ENCODE results near the gene CCDC183. TPM values are rescaled to one million over a fixed set of nuclear protein-coding genes. Genes with fewer than 3 reads are reported as not detected.
A peak's percentile ranks its signal among the peaks of the same experiment; 100 is the strongest.

CCDC183 gene
- total RNA-seq, 1 experiment from 2014 or later: 4.2 TPM

- ChIA-PET POLR2A (interaction anchor here (0.6 to 0.7 kb wide), 5 partner anchors 39 to 454 kb away, joined by 3 to 5 read pairs (median 3); partner anchors contain the start of genes NRARP and TRAF2), CTCF (interaction anchor here (0.5 to 1.5 kb wide), 5 partner anchors 29 to 225 kb away, joined by 3 to 5 read pairs (median 3); no protein-coding TSS in a partner anchor)
- intact Hi-C loops (cut with micrococcal nuclease; ENCODE audit: unreplicated experiment): loop anchor here (5.0 to 10.0 kb wide), 2 partner anchors 41 to 97 kb away; partner anchors contain the start of genes C8G, FBXW5 and RABL6
- Mint-ChIP-seq H3K9me3 (ENCODE audit: unreplicated experiment) (no peaks in the 10 kb centered on the region), H3K27me3 (ENCODE audit: insufficient read depth, unreplicated experiment) (no peaks in the 10 kb centered on the region), H3K4me1 (ENCODE audit: low read depth, unreplicated experiment) (no peaks in the 10 kb centered on the region), H3K27ac (ENCODE audit: unreplicated experiment) (peak overlapping the region; percentile 87), H3K36me3 (ENCODE audit: insufficient read depth, unreplicated experiment) (peaks cover 71% of the 10 kb centered on the region), H3K4me3 (ENCODE audit: unreplicated experiment) (peak overlapping the region; percentile 97)
- no TSS peak for BruUV-seq (replicated peaks)
- no peaks in the 10 kb centered on the region for H3K27me3 ChIP-seq (replicated peaks; ENCODE audit: control insufficient read depth, insufficient read depth, low read length)
- H3K9me3 ChIP-seq: no peaks in the 10 kb centered on the region
- peaks cover 13% of the 10 kb centered on the region for H3K4me1 ChIP-seq
- peaks cover 1% of the 10 kb centered on the region; the same call in 1 of the 2 replicates for H3K36me3 ChIP-seq (ENCODE audit: control insufficient read depth, insufficient read depth, low read length)
- peak overlapping the region; percentile 97 for H3K4me3 ChIP-seq (ENCODE audit: low read depth, low read length)
- DNase-seq: peak; percentile 87 to 89
- TF ChIP-seq CTCF (IDR thresholded peaks at IDR 0.05; ENCODE audit: insufficient read depth in 1 of 2, low read depth in 1 of 2, low read length in 1 of 2, severe bottlenecking in 1 of 2, unreplicated experiment in 1 of 2): no peak
These were observed 51.8 kb downstream of the CCDC183 start for GRCh38 chr9:136847826-136848392.

- POLR2A ChIA-PET: interaction anchor here (0.6 to 0.7 kb wide), 2 partner anchors 78 to 429 kb away, joined by 3 read pairs; no protein-coding TSS in a partner anchor
- Mint-ChIP-seq H3K4me1 (ENCODE audit: low read depth, unreplicated experiment) (no peaks in the 10 kb centered on the region), H3K36me3 (ENCODE audit: insufficient read depth, unreplicated experiment) (peaks cover 66% of the 10 kb centered on the region), H3K9me3 (ENCODE audit: unreplicated experiment) (no peaks in the 10 kb centered on the region), H3K27me3 (ENCODE audit: insufficient read depth, unreplicated experiment) (no peaks in the 10 kb centered on the region), H3K27ac (ENCODE audit: unreplicated experiment) (peak overlapping the region; percentile 87), H3K4me3 (ENCODE audit: unreplicated experiment) (peak overlapping the region; percentile 97)
- CTCF ChIA-PET: interaction anchor here (0.5 to 1.5 kb wide), 5 partner anchors 28 to 225 kb away, joined by 3 to 5 read pairs (median 3); no protein-coding TSS in a partner anchor
- Histone ChIP-seq H3K27me3 (replicated peaks; ENCODE audit: control insufficient read depth, insufficient read depth, low read length) (no peaks in the 10 kb centered on the region), H3K36me3 (ENCODE audit: control insufficient read depth, insufficient read depth, low read length) (peaks cover 1% of the 10 kb centered on the region; the same call in 1 of the 2 replicates), H3K4me1 (peaks cover 8% of the 10 kb centered on the region; the same call in 1 of the 2 replicates), H3K9me3 (no peaks in the 10 kb centered on the region), H3K4me3 (ENCODE audit: low read depth, low read length) (peak overlapping the region; percentile 97)
- TSS peak; percentile 80 for BruUV-seq (replicated peaks)
- intact Hi-C loops (cut with micrococcal nuclease; ENCODE audit: unreplicated experiment): loop anchor here (1.0 to 10.0 kb wide), 3 partner anchors 18 to 96 kb away; partner anchors contain the start of genes C8G, EDF1, FBXW5 and RABL6
- peak in 1 of 2 experiments; percentile 77 for DNase-seq
- no peak for TF ChIP-seq CTCF (IDR thresholded peaks at IDR 0.05; ENCODE audit: insufficient read depth in 1 of 2, low read depth in 1 of 2, low read length in 1 of 2, severe bottlenecking in 1 of 2, unreplicated experiment in 1 of 2)
These were observed 52.4 kb downstream of the CCDC183 start for GRCh38 chr9:136848393-136849037.

Data from Caco-2 (cell line).